ENCODE data around the gene SAP30BP. TPM values are rescaled to one million over a fixed set of nuclear protein-coding genes. Genes with fewer than 3 reads are reported as not detected.

The SAP30BP gene
- total and polyA plus RNA-seq, 10 of the 15 experiments (the other 5 are each of a cell fraction or from before 2014, with no cell fraction given) = 57.9 to 166 (median 94.5) TPM

DNA sequence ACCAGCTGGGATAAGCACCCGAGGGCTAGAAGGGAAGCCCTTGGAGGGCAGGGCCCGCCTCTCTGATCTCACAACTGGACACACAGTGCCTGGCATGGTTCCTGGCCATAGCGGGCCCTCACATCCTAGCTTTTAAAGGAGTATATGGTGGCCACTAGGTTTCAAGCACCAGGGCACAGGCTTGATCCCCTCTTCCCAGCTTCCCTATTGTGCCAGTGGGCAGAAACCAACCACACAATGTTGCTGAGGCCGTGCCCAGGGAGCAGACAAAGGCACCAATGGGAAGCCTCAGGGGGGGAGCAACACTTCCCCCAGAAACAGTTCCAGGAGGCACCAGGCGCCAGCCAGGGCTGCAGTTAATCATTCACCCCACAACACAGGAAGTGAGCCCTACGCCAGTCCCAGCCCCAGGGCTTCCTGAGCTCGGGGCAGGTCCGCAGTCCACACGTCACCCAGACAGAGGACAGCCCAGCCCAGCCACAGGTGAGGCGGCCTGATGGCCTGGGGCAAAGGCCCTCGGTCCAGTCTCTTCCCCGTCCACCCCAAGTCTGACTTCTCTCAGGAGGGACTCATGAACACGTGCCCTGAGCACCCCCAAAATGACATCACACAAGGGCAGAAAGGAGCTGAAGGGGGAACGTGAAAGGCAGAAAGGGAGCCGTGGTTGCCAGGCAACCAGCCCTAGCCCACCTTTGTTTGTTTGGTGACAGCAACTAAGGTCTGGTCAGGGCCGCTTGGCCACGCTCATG lies 21.1 kb upstream of the SAP30BP start:
- Histone ChIP-seq H3K9me3 (replicated peaks; ENCODE audit: control insufficient read depth, insufficient read depth, low read length) (no peaks in the 10 kb centered on the region), H3K9ac (ENCODE audit: control insufficient read depth, insufficient read depth, low read length) (no peak overlapping the region), H3K4me2 (ENCODE audit: control insufficient read depth, insufficient read depth) (peak overlapping the region; percentile 41; the same call in 1 of the 2 replicates), H2AFZ (ENCODE audit: control insufficient read depth, low read depth, low read length) (peak overlapping the region; percentile 46), H4K20me1 (ENCODE audit: control insufficient read depth, insufficient read depth) (no peaks in the 10 kb centered on the region), H3K4me3 (no peak overlapping the region), H3K27me3 (replicated peaks in 1 of 2; ENCODE audit: control insufficient read depth in 2 of 2, insufficient read depth in 2 of 2, low read length in 1 of 2) (no peaks in the 10 kb centered on the region), H3K79me2 (ENCODE audit: control insufficient read depth, insufficient read depth, low read length) (no peaks in the 10 kb centered on the region), H3K36me3 (ENCODE audit: control insufficient read depth in 2 of 2, insufficient read depth in 2 of 2, low read length in 1 of 2) (peaks cover 3 to 14% of the 10 kb centered on the region in 2 experiments; a peak in 3 of 4 replicates), H3K4me1 (ENCODE audit: control insufficient read depth, insufficient read depth, low read length) (peaks cover 14% of the 10 kb centered on the region), H3K27ac (ENCODE audit: control insufficient read depth, insufficient read depth) (peak overlapping the region; percentile 69)
- in situ Hi-C loops (cut with MboI) (no loop called here), intact Hi-C loops (cut with micrococcal nuclease; ENCODE audit: unreplicated experiment) (no loop called here)
- ATAC-seq = peak; percentile 100
- 65% methylated on average over 17 of the region's 17 CpGs for WGBS (ENCODE audit: insufficient coverage, insufficient replicate concordance, low lambda C conversion rate, missing lambda C conversion rate)
- no TSS peak for BruUV-seq (replicated peaks)
- CTCF ChIA-PET = interaction anchor here (0.8 to 19.5 kb wide), 16 partner anchors 8 to 190 kb away, joined by 3 to 349 read pairs (median 5); partner anchors contain the start of genes GALK1, RECQL5, SAP30BP and SMIM5
- peak; percentile 42 for DNase-seq (ENCODE audit: low read depth, low spot score)
- SMC1A ChIA-PET (ENCODE audit: uncharacterized antibody, unreplicated experiment) = interaction anchor here (0.7 to 4.5 kb wide), 14 partner anchors 8 to 900 kb away, joined by 3 to 28 read pairs (median 4); partner anchors contain the start of genes RECQL5, SAP30BP, SMIM5 and WBP2
- RAD21 ChIA-PET (ENCODE audit: unreplicated experiment) = interaction anchor here (0.8 to 4.3 kb wide), 15 partner anchors 8 to 296 kb away, joined by 3 to 33 read pairs (median 4); partner anchors contain the start of genes RECQL5, SAP30BP and SMIM5
- POLR2A ChIA-PET = interaction anchor here (0.6 to 2.1 kb wide), 9 partner anchors 8 to 437 kb away, joined by 3 to 12 read pairs (median 4); partner anchors contain the start of genes RECQL5 and SMIM5
- FAIRE-seq = peak; percentile 68
- TF ChIP-seq ASH2L (IDR thresholded peaks at IDR 0.05; ENCODE audit: borderline replicate concordance, low read depth) = no peak
- TF ChIP-seq CUX1 (IDR thresholded peaks at IDR 0.05; ENCODE audit: insufficient replicate concordance, low read depth, low read length) = no peak
- TF ChIP-seq LARP7 (IDR thresholded peaks at IDR 0.05) = 0 out of 2 replicates have a peak, but pooled peaks have one; percentile 38
- TF ChIP-seq NRF1 (conservative IDR thresholded peaks at IDR 0.05; ENCODE audit: low read depth, low read length) = no peak
- no peak for TF ChIP-seq NFYA (IDR thresholded peaks at IDR 0.05; ENCODE audit: borderline replicate concordance, low read depth, low read length)
- no peak for TF ChIP-seq EGR1 (IDR thresholded peaks at IDR 0.05; ENCODE audit: borderline replicate concordance in 1 of 2, low read depth in 2 of 2, low read length in 2 of 2)
- no peak for TF ChIP-seq HDAC6 (IDR thresholded peaks at IDR 0.05; ENCODE audit: unreplicated experiment)
- no peak for TF ChIP-seq FOXK2 (IDR thresholded peaks at IDR 0.05)
- no peak for TF ChIP-seq SUZ12 (IDR thresholded peaks at IDR 0.05; ENCODE audit: unreplicated experiment)
- TF ChIP-seq ZNF622 (IDR thresholded peaks at IDR 0.05) = no peak
- no peak for TF ChIP-seq RCOR1 (conservative IDR thresholded peaks at IDR 0.05; ENCODE audit: low read depth, low read length)
- TF ChIP-seq, protein P1, sequence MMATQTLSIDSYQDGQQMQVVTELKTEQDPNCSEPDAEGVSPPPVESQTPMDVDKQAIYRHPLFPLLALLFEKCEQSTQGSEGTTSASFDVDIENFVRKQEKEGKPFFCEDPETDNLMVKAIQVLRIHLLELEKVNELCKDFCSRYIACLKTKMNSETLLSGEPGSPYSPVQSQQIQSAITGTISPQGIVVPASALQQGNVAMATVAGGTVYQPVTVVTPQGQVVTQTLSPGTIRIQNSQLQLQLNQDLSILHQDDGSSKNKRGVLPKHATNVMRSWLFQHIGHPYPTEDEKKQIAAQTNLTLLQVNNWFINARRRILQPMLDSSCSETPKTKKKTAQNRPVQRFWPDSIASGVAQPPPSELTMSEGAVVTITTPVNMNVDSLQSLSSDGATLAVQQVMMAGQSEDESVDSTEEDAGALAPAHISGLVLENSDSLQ (IDR thresholded peaks at IDR 0.05) = peak; percentile 35; the same call in 1 of the 2 replicates
- peak; percentile 95; the same call in 1 of the 2 replicates for TF ChIP-seq HDGF (IDR thresholded peaks at IDR 0.05)
- no peak for TF ChIP-seq IRF5 (IDR thresholded peaks at IDR 0.05; ENCODE audit: borderline replicate concordance)
- no peak for TF ChIP-seq BACH1 (IDR thresholded peaks at IDR 0.05; ENCODE audit: borderline replicate concordance)
- peak; percentile 50; the same call in 1 of the 2 replicates for TF ChIP-seq MTA2 (IDR thresholded peaks at IDR 0.05; ENCODE audit: low read depth)
